Chondrocyte (in vitro differentiated cells): ENCODE measurements around the gene MAP7D1. TPM values are rescaled to one million over a fixed set of nuclear protein-coding genes. Genes with fewer than 3 reads are reported as not detected.

Experiments used
- DNase-seq: peaks from one replicate; pipeline ENCODE4 v3.0.0; 2021; ENCODE audit warnings: mixed read lengths, low spot score
- H3K27ac Mint-ChIP-seq: one replicate; pipeline ENCODE4 v1.8.0; 2021; ENCODE audit warnings: mild to moderate bottlenecking, moderate library complexity, mixed read lengths; ENCODE audit not compliant: unreplicated experiment
- H3K27me3 Mint-ChIP-seq: 2 replicates; pipeline ENCODE4 v1.8.0; 2021; ENCODE audit warnings: low read depth, mixed read lengths
- H3K36me3 Mint-ChIP-seq: 2 replicates; pipeline ENCODE4 v1.8.0; 2021; ENCODE audit warnings: low read depth, mixed read lengths
- H3K4me1 Mint-ChIP-seq: 2 replicates; pipeline ENCODE4 v1.8.0; 2021; ENCODE audit warnings: low read depth, mild to moderate bottlenecking, mixed read lengths
- H3K4me3 Mint-ChIP-seq: one replicate; pipeline ENCODE4 v1.8.0; 2021; ENCODE audit warnings: mild to moderate bottlenecking, moderate library complexity, mixed read lengths; ENCODE audit not compliant: unreplicated experiment
- H3K9me3 Mint-ChIP-seq: 2 replicates; pipeline ENCODE4 v1.8.0; 2021; ENCODE audit warnings: low read depth, mixed read lengths
- total RNA-seq: library from RNA; stranded (reverse); gene quantifications from 3 replicates; pipeline ENCODE4 v1.2.1, GENCODE V29; 2021
- TF ChIP-seq, protein P1 (sequence below): fragments of 200-600 bp; sonication (generic); IDR thresholded peaks from 2 replicates; pipeline ENCODE4 v1.5.0; 2021; ENCODE audit warnings: antibody characterized with exemption, mild to moderate bottlenecking, moderate library complexity

MAP7D1 gene
- total RNA-seq, 1 donor from 2014 or later = 177 TPM

DNA sequence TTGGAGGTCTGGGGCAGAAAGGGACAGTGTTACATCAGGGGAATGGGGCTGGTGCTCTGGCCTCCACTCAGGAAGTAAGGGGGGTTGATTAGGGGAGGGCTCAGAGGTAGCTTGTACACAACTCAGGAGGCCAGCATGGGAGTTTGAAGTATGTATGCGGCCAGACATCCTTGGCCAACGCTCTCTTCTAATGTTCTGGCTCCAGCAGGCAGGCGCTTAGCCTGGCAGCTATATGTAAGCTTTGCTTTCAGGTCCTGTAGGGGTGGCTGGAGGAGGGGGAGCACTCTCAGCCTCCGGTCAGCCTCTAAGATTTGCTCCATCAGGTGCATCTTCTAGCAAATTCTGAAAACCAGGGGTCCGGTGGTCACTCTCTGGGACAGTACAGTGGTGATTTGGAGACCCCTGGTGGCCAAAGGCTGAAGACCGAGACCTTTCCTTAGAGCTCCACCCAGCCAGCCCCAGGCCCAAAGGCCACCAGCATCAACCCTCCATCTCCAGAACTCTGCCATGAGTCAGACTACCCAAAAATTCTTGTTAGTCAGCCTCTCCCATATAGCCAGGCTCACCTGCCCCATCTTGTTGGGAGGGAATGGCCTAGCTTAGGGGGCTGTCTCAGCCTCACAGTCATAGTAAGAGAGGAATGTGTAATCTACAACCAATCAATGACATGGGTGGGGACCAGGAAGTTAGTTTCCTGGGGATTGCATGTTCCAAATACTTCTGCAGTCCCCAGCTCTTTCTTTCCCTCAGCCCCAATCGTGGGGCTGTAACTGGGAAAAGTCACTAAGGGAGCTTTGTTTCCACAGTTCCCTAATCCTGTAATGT is 21.2 kb upstream of the MAP7D1 start:
- Mint-ChIP-seq H3K27me3 (no peaks in the 10 kb centered on the region), H3K27ac (peak overlapping the region; percentile 90), H3K4me3 (no peak overlapping the region), H3K4me1 (peaks cover 46% of the 10 kb centered on the region), H3K36me3 (peaks cover 4% of the 10 kb centered on the region), H3K9me3 (no peaks in the 10 kb centered on the region)
- TF ChIP-seq, protein P1, sequence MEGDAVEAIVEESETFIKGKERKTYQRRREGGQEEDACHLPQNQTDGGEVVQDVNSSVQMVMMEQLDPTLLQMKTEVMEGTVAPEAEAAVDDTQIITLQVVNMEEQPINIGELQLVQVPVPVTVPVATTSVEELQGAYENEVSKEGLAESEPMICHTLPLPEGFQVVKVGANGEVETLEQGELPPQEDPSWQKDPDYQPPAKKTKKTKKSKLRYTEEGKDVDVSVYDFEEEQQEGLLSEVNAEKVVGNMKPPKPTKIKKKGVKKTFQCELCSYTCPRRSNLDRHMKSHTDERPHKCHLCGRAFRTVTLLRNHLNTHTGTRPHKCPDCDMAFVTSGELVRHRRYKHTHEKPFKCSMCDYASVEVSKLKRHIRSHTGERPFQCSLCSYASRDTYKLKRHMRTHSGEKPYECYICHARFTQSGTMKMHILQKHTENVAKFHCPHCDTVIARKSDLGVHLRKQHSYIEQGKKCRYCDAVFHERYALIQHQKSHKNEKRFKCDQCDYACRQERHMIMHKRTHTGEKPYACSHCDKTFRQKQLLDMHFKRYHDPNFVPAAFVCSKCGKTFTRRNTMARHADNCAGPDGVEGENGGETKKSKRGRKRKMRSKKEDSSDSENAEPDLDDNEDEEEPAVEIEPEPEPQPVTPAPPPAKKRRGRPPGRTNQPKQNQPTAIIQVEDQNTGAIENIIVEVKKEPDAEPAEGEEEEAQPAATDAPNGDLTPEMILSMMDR = peak; percentile 97
- DNase-seq = no peak

DNA sequence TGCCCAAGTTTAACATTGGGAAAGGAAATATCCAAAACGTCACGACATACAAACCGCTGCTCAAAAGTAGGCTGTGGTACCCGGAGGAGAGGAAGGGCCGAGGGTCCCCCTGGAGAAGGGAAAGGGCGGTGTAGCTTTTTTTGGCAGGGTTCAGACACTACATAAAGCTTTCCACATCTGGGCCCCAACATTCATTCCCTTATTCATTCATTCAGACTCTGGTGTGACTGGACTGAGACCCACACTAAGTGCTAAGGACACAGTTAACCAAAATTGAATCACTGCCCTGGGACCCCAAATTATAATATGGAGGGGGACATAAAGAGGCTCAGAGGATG is 20.7 kb upstream of the MAP7D1 start:
- TF ChIP-seq, protein P1 = no peak
- no peaks in the 10 kb centered on the region for H3K27me3 Mint-ChIP-seq
- DNase-seq = no peak
- H3K36me3 Mint-ChIP-seq = peaks cover 6% of the 10 kb centered on the region
- no peak overlapping the region for H3K4me3 Mint-ChIP-seq
- peak overlapping the region; percentile 90 for H3K27ac Mint-ChIP-seq
- H3K4me1 Mint-ChIP-seq = peaks cover 51% of the 10 kb centered on the region
- H3K9me3 Mint-ChIP-seq = no peaks in the 10 kb centered on the region

DNA sequence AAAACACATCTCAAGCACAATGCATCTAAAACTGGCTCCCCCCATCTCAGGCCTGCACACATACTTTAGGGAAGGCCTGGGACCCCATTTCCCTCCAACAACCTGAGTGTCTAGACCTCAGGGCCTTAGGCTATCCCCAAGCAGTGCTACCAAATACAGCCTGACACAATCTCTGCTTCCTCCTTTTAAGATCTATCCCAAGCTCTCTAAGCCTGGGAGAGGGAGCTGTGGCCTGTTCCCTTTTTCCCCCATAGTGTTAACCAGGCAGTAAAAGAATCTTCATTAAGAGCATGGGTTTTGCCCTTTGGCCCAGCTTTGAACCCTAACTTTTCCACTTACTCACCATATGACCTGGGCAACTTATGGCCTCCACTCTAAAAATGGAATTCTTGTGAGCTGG is 20.2 kb upstream of the MAP7D1 start:
- no peak for DNase-seq
- no peaks in the 10 kb centered on the region for H3K27me3 Mint-ChIP-seq
- H3K9me3 Mint-ChIP-seq = no peaks in the 10 kb centered on the region
- TF ChIP-seq, protein P1 = no peak
- H3K36me3 Mint-ChIP-seq = peaks cover 6% of the 10 kb centered on the region
- no peak overlapping the region for H3K4me3 Mint-ChIP-seq
- H3K4me1 Mint-ChIP-seq = peaks cover 56% of the 10 kb centered on the region
- peak overlapping the region; percentile 90 for H3K27ac Mint-ChIP-seq

DNA sequence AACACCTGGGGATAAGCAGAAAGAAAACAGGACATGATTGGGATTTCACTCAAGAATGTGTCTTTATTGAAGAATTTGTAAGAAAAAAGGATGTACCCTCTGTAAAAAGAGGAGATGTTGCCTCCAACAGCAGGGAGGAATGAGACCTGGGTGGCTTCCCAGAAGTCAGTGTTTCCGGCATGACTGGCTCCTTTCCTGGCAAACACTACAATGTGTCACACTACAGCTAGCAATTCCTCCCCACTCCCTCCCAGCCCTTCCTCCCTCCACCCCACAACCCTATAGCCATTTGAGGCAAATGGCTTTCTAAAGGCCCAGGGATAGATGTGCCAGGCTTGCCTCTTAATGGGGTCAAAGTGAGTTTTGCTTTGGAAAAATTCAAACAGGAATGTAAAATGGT is 19.4 kb upstream of the MAP7D1 start:
- Mint-ChIP-seq H3K4me1 (peaks cover 62% of the 10 kb centered on the region), H3K27me3 (no peaks in the 10 kb centered on the region), H3K4me3 (no peak overlapping the region), H3K27ac (peak overlapping the region; percentile 90), H3K9me3 (no peaks in the 10 kb centered on the region), H3K36me3 (peaks cover 6% of the 10 kb centered on the region)
- TF ChIP-seq, protein P1 = no peak
- no peak for DNase-seq

DNA sequence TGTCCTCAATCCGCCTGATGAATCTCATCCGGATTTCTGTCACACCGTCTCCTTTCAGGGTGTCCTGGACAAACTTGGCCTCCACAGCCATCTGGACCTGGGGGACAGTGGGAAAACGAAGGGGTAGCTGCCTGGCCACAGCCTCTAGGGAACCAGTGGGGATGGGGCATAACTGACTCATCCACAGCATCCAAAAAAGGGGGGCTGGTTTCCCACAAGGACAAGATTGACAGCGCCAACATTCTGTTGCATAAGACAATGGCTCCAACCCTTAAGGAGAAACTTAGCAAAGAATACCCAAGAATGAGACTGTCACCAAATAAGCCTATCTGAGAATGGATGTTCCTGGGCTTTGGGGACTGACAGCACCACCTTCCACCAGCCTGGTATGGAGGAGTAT is 18.7 kb upstream of the MAP7D1 start:
- H3K27ac Mint-ChIP-seq = peak overlapping the region; percentile 90
- TF ChIP-seq, protein P1 = no peak
- peaks cover 6% of the 10 kb centered on the region for H3K36me3 Mint-ChIP-seq
- peaks cover 66% of the 10 kb centered on the region for H3K4me1 Mint-ChIP-seq
- H3K27me3 Mint-ChIP-seq = no peaks in the 10 kb centered on the region
- H3K4me3 Mint-ChIP-seq = no peak overlapping the region
- no peaks in the 10 kb centered on the region for H3K9me3 Mint-ChIP-seq
- DNase-seq = no peak
